Activated CD4-positive, alpha-beta T cell treated with anti-CD3 and anti-CD28 coated beads, Interleukin-2, amount 10 ng/mL, durations not matched to agents 24 days and 14 days (primary cell): ENCODE data around the gene ATXN3. TPM values are rescaled to one million over a fixed set of nuclear protein-coding genes. Genes with fewer than 3 reads are reported as not detected.
"Not testable (repeated sequence)": the region's sequence is repeated elsewhere in the genome, so short reads cannot be mapped to it uniquely, and the experiment has no call there.

Experiments
- DNase-seq: peaks from one replicate; pipeline ENCODE4 v3.0.0; 2022
- H3K27ac Mint-ChIP-seq: one replicate; pipeline ENCODE4 v1.8.0; 2022; ENCODE audit warnings: mild to moderate bottlenecking, mixed read lengths
- H3K27me3 Mint-ChIP-seq: one replicate; pipeline ENCODE4 v1.8.0; 2022; ENCODE audit warnings: mixed read lengths
- H3K36me3 Mint-ChIP-seq: one replicate; pipeline ENCODE4 v1.8.0; 2022; ENCODE audit warnings: low read depth, mild to moderate bottlenecking, mixed read lengths
- H3K4me1 Mint-ChIP-seq: one replicate; pipeline ENCODE4 v1.8.0; 2021; ENCODE audit warnings: mixed read lengths
- H3K4me3 Mint-ChIP-seq: one replicate; pipeline ENCODE4 v1.8.0; 2022; ENCODE audit warnings: mild to moderate bottlenecking, moderate library complexity, mixed read lengths
- H3K9me3 Mint-ChIP-seq: one replicate; pipeline ENCODE4 v1.8.0; 2021; ENCODE audit warnings: mixed read lengths
- intact Hi-C: fragments of 100-400 bp; cut with micrococcal nuclease; formaldehyde crosslinking; loops from one replicate; pipeline ENCODE4 v1.15.1; 2023
- total RNA-seq: library from RNA; stranded (reverse); gene quantifications from 2 replicates; pipeline ENCODE4 v1.2.3, GENCODE V29; 2022

ATXN3 gene
- total RNA-seq, 1 donor from 2014 or later: 23.7 TPM

DNA sequence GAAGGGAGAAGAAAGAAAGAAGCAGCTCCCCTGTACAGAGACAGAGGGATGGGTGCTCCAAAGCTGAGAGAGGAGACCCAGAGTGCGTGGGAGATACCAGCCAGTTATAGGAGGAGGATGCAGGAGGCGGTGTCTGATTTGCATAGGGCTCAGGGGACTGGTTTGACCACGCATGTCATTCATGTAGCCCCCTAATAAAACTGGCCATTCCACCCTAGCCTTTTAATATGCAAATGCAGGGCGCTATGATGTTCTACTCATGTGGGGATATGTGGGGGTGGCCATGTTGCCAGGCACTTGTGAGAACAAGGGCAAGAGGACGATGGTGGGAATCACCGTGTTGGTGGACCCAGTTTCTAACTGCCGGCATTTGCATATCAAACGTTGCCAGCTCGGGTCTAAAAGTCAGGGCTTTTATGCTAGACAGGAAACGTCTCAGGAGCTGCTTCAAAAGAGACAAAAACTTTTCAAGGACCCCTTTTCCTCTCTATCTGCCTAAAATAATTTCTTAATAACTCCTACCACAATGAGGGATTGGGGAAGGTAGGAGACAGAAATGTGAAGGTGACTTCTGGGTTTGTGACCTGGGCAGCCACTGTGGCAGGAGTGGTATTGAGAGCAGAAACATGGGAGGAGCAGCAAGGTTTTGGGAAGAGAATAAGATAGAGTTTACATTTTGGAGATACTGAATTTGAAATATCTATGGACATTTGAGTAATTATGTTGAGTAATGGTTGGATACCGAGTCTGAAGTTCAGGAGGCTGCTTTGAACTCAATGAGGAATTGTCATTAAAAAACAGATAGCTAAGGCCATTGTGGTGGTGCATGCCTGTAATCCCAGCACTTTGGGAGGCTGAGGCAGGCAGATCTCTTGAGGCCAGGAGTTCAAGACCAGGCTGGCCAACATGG is 2.2 kb upstream of the ATXN3 start:
- no peak overlapping the region for H3K4me3 Mint-ChIP-seq
- H3K27me3 Mint-ChIP-seq: no peaks in the 10 kb centered on the region
- no peaks in the 10 kb centered on the region for H3K36me3 Mint-ChIP-seq
- intact Hi-C loops: loop anchor here (5.0 kb wide), 1 partner anchor 684 kb away; the partner anchor contains the start of gene GOLGA5
- no peak overlapping the region for H3K27ac Mint-ChIP-seq
- H3K9me3 Mint-ChIP-seq: no peaks in the 10 kb centered on the region
- H3K4me1 Mint-ChIP-seq: peaks cover 19% of the 10 kb centered on the region
- DNase-seq: no peak

DNA sequence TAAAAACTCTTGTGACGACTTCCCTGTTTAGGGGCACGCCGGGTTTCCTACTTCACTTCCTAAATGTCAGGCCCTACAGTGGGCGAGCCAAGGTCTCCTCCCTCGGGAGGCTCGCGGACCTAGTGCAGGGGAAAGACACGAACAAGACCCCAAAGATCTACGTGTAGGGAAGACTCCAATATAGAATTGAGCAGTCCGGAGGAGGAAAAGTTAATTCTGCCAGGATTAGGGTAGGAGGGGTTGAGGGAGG is 564 bp downstream of the ATXN3 start:
- Mint-ChIP-seq H3K27me3 (no peaks in the 10 kb centered on the region), H3K36me3 (no peaks in the 10 kb centered on the region), H3K4me1 (peaks cover 27% of the 10 kb centered on the region), H3K27ac (peak overlapping the region; percentile 89), H3K4me3 (peak overlapping the region; percentile 89), H3K9me3 (no peaks in the 10 kb centered on the region)
- DNase-seq: no peak
- intact Hi-C loops: loop anchor here (1.0 to 5.0 kb wide), 3 partner anchors 15 to 686 kb away; partner anchors contain the start of genes CPSF2, GOLGA5, NDUFB1 and TRIP11

DNA sequence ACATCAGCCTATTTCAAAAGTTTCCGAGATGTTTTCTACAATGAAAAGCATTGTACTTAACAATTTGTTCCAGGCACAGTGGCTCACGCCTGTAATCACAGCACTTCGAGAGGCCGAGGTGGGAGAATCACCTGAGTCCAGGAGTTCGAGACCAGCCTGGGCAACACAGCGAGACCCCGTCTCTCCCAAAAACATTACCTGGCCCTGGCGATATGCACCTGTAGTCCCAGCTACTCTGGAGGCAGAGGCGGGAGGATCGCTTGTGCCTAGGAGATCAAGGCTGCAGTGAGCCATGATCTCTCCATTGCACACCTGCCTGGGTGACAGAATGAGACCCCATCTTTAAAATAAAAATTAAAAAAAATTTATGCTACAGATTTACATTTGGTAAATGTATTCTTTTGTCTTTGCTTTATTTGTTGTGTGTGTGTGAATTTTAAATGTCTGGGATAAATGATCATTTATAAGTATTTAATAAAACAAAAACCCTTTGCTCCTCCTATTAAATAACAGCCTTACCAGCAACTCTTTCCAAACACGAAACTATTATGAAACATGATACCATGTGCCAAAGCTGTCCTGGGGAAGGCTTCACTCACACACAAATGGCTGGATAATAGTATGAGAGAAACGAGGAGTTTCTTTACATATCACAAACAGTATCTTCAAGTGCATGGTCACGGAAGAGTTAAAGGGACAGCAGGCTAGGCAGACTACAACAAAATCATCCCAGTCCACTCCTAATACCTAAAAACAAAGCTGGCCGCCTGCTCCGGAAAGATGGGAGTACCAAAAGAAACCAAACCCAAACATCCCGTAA is 1.1 kb downstream of the ATXN3 start:
- peaks cover 27% of the 10 kb centered on the region for H3K4me1 Mint-ChIP-seq
- H3K4me3 Mint-ChIP-seq: peak overlapping the region; percentile 89
- H3K27me3 Mint-ChIP-seq: no peaks in the 10 kb centered on the region
- peak; percentile 55 for DNase-seq
- intact Hi-C loops: loop anchor here (5.0 kb wide), 1 partner anchor 687 kb away; the partner anchor contains the start of gene GOLGA5
- no peaks in the 10 kb centered on the region for H3K36me3 Mint-ChIP-seq
- H3K27ac Mint-ChIP-seq: peak overlapping the region; percentile 89
- no peaks in the 10 kb centered on the region for H3K9me3 Mint-ChIP-seq

DNA sequence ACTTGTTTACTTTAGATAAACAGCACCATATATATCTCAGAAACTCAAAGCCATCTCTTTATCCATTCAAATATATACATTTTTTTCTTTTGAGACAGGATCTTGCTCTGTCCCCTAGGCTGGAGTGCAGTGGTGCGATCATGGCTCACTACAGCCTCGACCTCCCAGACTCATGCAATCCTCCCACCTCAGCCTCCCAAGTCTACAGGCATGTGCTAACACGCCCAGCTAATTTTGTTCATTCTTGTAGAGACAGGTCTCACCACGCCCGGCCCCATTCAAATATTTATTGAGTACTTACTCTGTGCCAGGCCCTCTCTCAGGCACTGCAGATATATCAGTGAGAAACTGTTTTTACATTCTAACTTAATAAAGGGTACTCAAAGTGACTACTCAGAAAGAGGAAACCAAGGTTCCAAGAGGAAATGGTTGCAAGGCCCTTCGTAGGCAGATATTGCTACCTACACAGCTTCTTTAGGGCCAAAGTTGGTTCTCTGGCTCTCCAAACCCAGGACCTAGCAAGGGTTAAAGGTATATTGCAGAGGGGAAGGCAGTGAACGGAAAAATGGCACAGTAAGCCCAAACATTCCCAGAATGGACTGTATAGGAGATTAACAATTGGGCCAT is 2.9 kb downstream of the ATXN3 start:
- Mint-ChIP-seq H3K27ac (no peak overlapping the region), H3K36me3 (peaks cover under 1% of the 10 kb centered on the region), H3K4me1 (peaks cover 27% of the 10 kb centered on the region), H3K4me3 (no peak overlapping the region), H3K27me3 (no peaks in the 10 kb centered on the region), H3K9me3 (no peaks in the 10 kb centered on the region)
- intact Hi-C loops: no loop called here
- DNase-seq: peak; percentile 47

DNA sequence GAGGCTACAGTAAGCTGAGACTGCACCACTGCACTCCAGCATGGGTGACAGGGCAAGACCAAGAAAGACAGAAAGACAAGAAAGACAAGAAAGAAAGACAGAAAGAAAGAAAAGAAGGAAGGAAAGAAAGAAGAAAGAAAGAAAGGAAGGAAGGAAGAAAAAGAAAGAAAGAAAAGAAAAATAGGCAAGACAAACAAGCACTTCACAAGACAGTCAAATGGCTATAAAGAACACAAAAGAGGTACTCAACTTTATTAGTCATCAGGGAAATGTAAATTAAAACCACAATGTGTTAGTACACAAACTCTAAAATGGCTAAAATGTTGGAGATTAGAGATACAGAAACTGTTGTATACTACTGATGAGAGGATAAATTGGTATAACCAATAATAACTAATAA is 6.6 kb downstream of the ATXN3 start:
- H3K4me1 Mint-ChIP-seq: peaks cover 15% of the 10 kb centered on the region
- intact Hi-C loops: no loop called here
- no peaks in the 10 kb centered on the region for H3K9me3 Mint-ChIP-seq
- H3K27me3 Mint-ChIP-seq: no peaks in the 10 kb centered on the region
- DNase-seq: no peak
- H3K4me3 Mint-ChIP-seq: no peak overlapping the region
- no peak overlapping the region for H3K27ac Mint-ChIP-seq
- H3K36me3 Mint-ChIP-seq: peaks cover 7% of the 10 kb centered on the region

DNA sequence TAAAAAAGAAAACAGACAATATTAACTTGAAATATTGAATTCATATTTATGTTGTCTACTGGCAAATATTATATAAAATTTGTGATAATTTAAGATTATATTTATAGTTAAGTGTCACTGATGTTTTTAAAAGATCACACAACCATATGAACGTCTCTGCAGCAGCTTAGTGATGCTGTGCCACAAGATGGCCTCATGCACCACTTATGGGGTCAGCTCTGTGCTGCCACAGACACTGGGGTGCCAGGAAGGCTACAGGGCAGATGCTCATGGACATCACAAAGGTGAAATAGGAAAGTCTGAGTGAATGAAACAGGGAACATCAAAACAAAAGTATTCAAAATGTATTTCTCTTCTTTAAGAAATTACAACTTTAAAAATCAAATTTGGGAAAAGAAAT is 13.1 kb downstream of the ATXN3 start:
- Mint-ChIP-seq H3K27me3 (no peaks in the 10 kb centered on the region), H3K9me3 (no peaks in the 10 kb centered on the region), H3K36me3 (peaks cover 25% of the 10 kb centered on the region), H3K4me1 (peaks cover 2% of the 10 kb centered on the region), H3K27ac (no peak overlapping the region), H3K4me3 (no peak overlapping the region)
- intact Hi-C loops: no loop called here
- DNase-seq: no peak

DNA sequence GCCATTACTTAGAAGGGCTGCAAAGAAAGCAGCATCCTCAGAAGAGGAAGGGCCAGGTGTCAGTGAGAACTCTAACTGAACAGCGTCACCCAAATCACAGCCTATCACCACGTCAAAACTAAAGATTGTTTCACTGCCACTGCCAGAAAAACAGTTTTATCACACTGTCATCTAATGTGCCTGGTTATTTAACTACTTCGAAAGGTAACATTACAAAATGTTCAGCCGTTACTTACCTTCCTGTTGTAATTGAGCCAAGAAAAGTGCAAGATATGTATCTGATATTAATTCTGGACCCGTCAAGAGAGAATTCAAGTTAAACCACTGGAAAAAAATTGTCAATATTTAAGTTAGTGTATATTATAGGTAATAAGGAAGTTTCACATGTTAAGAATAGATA is 17.9 kb downstream of the ATXN3 start:
- H3K27me3 Mint-ChIP-seq: no peaks in the 10 kb centered on the region
- peaks cover 35% of the 10 kb centered on the region for H3K36me3 Mint-ChIP-seq
- peaks cover 2% of the 10 kb centered on the region for H3K4me1 Mint-ChIP-seq
- H3K4me3 Mint-ChIP-seq: no peak overlapping the region
- no peak overlapping the region for H3K27ac Mint-ChIP-seq
- intact Hi-C loops: no loop called here
- no peaks in the 10 kb centered on the region for H3K9me3 Mint-ChIP-seq
- no peak for DNase-seq

DNA sequence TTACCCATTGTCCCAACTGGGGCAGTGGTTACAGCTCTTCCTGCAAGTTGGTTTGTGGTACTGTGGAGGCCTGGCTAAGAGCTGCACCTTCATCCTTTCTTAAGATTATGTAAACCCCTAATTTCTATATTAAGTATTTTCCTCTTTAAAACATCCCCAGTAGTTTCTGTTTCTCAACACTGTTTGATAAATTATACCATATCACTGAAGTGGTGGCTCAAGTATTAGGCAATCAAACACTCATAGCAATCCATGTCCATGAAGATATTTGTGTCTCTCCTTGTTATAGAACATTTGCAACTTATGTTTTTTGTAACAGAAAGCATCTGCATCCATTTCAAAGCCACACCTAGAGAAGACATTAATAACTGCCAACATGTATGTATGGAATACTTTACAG is 31.8 kb downstream of the ATXN3 start:
- H3K27me3 Mint-ChIP-seq: no peaks in the 10 kb centered on the region
- intact Hi-C loops: no loop called here
- no peak overlapping the region for H3K4me3 Mint-ChIP-seq
- no peak overlapping the region for H3K27ac Mint-ChIP-seq
- H3K9me3 Mint-ChIP-seq: no peaks in the 10 kb centered on the region
- peaks cover 15% of the 10 kb centered on the region for H3K36me3 Mint-ChIP-seq
- H3K4me1 Mint-ChIP-seq: no peaks in the 10 kb centered on the region
- no peak for DNase-seq

DNA sequence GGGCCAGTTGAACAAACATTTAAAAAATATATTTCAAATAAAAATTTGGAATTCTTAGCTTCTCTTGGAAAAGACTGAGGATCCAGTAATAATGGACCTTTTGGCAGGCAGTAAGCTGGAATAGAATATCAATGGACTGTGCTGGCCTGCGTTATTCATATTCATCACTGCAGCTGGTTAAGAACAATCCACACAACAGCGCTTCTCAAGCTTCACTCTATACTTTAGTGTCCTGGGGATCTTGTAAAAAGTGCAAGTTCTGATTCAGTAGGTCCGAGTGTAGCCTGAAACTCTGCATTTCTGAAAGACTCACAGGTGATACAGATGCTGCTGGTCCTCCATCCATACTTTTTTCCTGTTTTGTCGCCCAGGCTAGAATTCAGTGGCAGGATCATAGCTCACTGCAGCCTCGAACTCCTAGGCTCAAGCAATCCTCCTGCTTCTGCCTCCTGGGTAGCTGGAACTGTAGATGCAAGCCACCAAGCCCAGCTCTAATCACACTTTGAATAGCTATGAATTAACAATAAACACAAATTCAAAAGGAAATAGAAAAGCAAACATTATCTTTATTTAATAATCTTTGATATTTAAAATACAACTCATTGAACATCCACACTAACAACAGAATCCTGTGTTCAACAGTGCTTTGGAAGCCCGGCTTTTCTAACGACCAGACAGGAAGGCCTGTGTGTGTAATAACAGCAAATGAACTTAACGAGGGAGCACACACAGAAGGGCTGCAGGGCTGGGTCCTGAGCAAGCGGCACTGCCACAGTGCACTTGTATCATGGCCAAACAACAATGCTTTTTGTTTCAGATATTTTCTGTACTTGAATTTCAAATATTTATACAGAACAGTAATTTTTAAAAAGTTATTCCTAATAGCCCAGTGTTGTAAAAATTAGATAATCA is 48.1 kb downstream of the ATXN3 start:
- Mint-ChIP-seq H3K9me3 (no peaks in the 10 kb centered on the region), H3K36me3 (peaks cover 2% of the 10 kb centered on the region), H3K4me3 (no peak overlapping the region), H3K4me1 (no peaks in the 10 kb centered on the region), H3K27me3 (no peaks in the 10 kb centered on the region), H3K27ac (no peak overlapping the region)
- intact Hi-C loops: no loop called here
- no peak for DNase-seq

DNA sequence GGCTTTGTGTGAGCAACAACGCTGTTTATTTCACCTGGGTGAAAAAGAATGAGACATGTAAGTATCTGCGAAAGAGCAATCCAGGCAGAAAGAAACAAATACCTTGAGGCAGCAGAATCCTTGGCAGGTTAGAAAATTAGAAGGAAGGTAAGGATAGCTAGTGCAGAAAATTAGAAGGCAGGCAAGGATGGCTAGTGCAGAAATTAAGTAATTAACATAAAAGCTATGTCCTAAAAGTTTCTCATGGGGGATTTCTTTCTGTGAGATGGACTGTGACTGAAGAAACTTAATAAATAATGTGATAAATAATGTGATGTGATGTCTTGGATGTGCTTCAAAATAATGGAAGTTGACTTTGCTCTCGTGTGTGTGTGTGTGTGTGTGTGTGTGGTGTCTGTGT is 56.6 kb downstream of the ATXN3 start:
- Mint-ChIP-seq H3K9me3 (peaks cover 16% of the 10 kb centered on the region), H3K27me3 (no peaks in the 10 kb centered on the region), H3K4me1 (no peaks in the 10 kb centered on the region), H3K27ac (no peak overlapping the region), H3K36me3 (peaks cover 7% of the 10 kb centered on the region), H3K4me3 (no peak overlapping the region)
- no peak for DNase-seq
- intact Hi-C loops: no loop called here

DNA sequence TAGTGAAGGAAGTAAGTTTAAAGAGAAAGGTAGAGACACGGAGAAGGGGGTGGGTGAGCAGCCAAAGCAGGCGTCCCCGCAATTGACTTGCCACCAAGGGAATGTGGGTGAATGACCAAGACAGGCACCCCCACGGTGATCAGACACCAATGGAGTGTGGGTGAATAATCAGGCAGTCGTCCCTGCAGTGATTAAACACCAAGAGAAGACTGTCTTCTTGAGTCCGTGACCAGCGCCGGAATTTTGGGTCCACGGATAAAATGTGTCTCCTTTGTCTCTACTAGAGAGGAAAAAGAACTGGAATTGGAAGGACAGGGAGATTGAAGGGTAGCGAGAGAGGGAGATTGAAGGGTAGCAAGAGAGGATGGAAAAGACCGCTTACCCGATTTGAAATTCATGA is 57.2 kb downstream of the ATXN3 start:
- H3K4me3 Mint-ChIP-seq, H3K27me3 Mint-ChIP-seq, intact Hi-C loops, H3K27ac Mint-ChIP-seq, H3K36me3 Mint-ChIP-seq, H3K4me1 Mint-ChIP-seq, DNase-seq: not testable (repeated sequence)
- H3K9me3 Mint-ChIP-seq: peaks cover 16% of the 10 kb centered on the region

DNA sequence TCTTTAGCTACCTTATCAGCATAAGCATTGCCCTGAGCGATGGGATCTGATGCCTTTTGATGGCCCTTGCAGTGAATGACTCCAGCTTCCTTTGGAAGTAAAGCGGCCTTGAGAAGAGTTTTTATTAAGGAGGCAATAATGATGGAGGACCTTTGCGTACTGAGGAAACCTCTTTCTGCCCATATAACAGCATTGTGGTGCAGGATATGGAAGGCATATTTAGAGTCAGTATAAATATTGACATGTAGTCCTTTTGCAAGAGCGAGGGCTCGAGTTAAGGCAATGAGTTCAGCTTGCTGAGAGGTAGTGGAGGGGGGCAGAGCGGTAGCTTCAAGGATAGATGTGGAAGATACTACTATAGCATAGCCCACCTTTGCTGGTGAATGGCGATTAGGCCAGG is 60.5 kb downstream of the ATXN3 start:
- peaks cover 16% of the 10 kb centered on the region for H3K9me3 Mint-ChIP-seq
- DNase-seq, H3K27ac Mint-ChIP-seq, H3K36me3 Mint-ChIP-seq, H3K27me3 Mint-ChIP-seq, H3K4me3 Mint-ChIP-seq, intact Hi-C loops, H3K4me1 Mint-ChIP-seq: not testable (repeated sequence)

DNA sequence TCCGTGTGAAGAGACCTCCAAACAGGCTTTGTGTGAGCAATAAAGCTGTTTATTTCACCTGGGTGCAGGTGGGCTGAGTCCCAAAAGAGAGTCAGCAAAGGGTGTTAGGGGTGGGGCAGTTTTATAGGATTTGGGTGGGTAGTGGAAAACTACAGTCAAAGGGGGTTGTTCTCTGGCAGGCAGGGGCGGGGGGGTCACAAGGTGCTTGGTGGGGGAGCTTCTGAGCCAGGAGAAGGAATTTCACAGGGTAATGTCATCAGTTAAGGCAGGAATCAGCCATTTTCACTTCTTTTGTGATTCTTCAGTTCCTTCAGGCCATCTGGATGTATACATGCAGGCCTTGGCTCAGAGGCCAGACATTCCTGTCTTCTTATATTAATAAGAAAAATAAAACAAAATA is 64.6 kb downstream of the ATXN3 start:
- not testable (repeated sequence) for H3K9me3 Mint-ChIP-seq

More for the DNA sequence above, 64.6 kb downstream of the ATXN3 start:
- Mint-ChIP-seq H3K36me3 (peaks cover 12% of the 10 kb centered on the region), H3K4me1 (peaks cover 25% of the 10 kb centered on the region)
- not testable (repeated sequence) for H3K4me3 Mint-ChIP-seq, H3K27ac Mint-ChIP-seq, DNase-seq, H3K27me3 Mint-ChIP-seq
- intact Hi-C loops: loop anchor here (2.0 to 5.0 kb wide), 6 partner anchors 65 to 1659 kb away; partner anchors contain the start of genes ATXN3, CPSF2, NDUFB1 and PPP4R3A
